Panc1 (cell line): ENCODE measurements around the gene RNF19B. TPM values are rescaled to one million over a fixed set of nuclear protein-coding genes. Genes with fewer than 3 reads are reported as not detected.

ENCODE experiments used
- ATAC-seq: fragments of 200-7000 bp; cut with Tn5 transposase; 2 replicates; pipeline ENCODE4 v1.9.1; 2020; ENCODE audit warnings: mild to moderate bottlenecking, moderate library complexity
- BruUV-seq: library from RNA; stranded (reverse); fragments of 400-500 nt; replicated peaks from 2 replicates; lab custom pipeline; 2021; lab: Mats Ljungman, UMichigan
- CTCF ChIA-PET: fragments of 300-600 bp; sonication (Branson Sonifier 250); formaldehyde crosslinking; loops from one replicate; lab custom pipeline; 2022; ENCODE audit warnings: antibody characterized with exemption; lab: Charles Lee
- POLR2A ChIA-PET: fragments of 300-600 bp; sonication (Branson Sonifier 250); formaldehyde crosslinking; loops from one replicate; lab custom pipeline; 2022; ENCODE audit warnings: antibody characterized with exemption; lab: Charles Lee
- DNase-seq: peaks from one replicate; pipeline ENCODE4 v3.0.0-alpha.2; 2010; ENCODE audit warnings: low read depth, low spot score
- H3K27ac ChIP-seq: 2 replicates; pipeline ENCODE4 v1.5.1; 2011; ENCODE audit warnings: mild to moderate bottlenecking, low read length, inconsistent platforms
- H3K27me3 ChIP-seq: fragments of 200-500 bp; sonication (Bioruptor generic); 2 replicates; pipeline ENCODE4 v1.6.0; 2014; ENCODE audit warnings: low read length, inconsistent platforms; ENCODE audit not compliant: control insufficient read depth, insufficient read depth
- H3K36me3 ChIP-seq: fragments of 200-500 bp; sonication (Bioruptor generic); 2 replicates; pipeline ENCODE4 v1.5.1; 2014; ENCODE audit warnings: inconsistent platforms, mild to moderate bottlenecking, low read length, moderate library complexity; ENCODE audit not compliant: control insufficient read depth, insufficient read depth
- H3K4me1 ChIP-seq: 2 replicates; pipeline ENCODE4 v1.5.1; 2011; ENCODE audit warnings: inconsistent platforms, mild to moderate bottlenecking, low read length, moderate library complexity; ENCODE audit not compliant: control insufficient read depth, insufficient read depth
- H3K4me3 ChIP-seq, 2 experiments: 2 replicates each; pipeline ENCODE4 v1.5.1; 2011 to 2012; ENCODE audit warnings: low read depth in 2 of 2, low read length in 2 of 2, mild to moderate bottlenecking in 2 of 2, inconsistent platforms in 1 of 2, moderate library complexity in 1 of 2
- H3K9me3 ChIP-seq: fragments of 200-500 bp; sonication (Bioruptor generic); 2 replicates; pipeline ENCODE4 v1.5.1; 2014; ENCODE audit warnings: low read depth, mild to moderate bottlenecking, inconsistent platforms, low read length, moderate library complexity; ENCODE audit not compliant: control insufficient read depth, insufficient read depth
- CTCF ChIP-seq: fragments of 450-650 bp; IDR thresholded peaks from 2 replicates; pipeline ENCODE4 v1.5.1; 2017; ENCODE audit warnings: mild to moderate bottlenecking
- POLR2AphosphoS5 ChIP-seq: IDR thresholded peaks from 2 replicates; pipeline ENCODE4 v1.6.1; 2012; ENCODE audit warnings: mild to moderate bottlenecking, low read depth, low read length, moderate library complexity
- REST ChIP-seq, 2 experiments: IDR thresholded peaks; 2 replicates each; pipeline ENCODE4 v1.6.1; 2011 to 2012; ENCODE audit warnings: low read depth in 2 of 2, control low read depth in 1 of 2, low read length in 1 of 2, mild to moderate bottlenecking in 1 of 2, moderate library complexity in 1 of 2; ENCODE audit not compliant: insufficient read depth in 1 of 2
- SIN3A ChIP-seq: IDR thresholded peaks from 2 replicates; pipeline ENCODE4 v1.6.1; 2012; ENCODE audit warnings: low read depth, mild to moderate bottlenecking, low read length, moderate library complexity, borderline replicate concordance; ENCODE audit not compliant: insufficient read depth
- TCF7L2 ChIP-seq: IDR thresholded peaks from 2 replicates; pipeline ENCODE4 v1.6.1; 2011; ENCODE audit warnings: mild to moderate bottlenecking, low read depth, low read length, inconsistent platforms
- in situ Hi-C: cut with HindIII; loops from 2 replicates; pipeline ENCODE4 v1.10.0; 2016; ENCODE audit warnings: low sequenced_read_pairs, low pct_unique_long_range_greater_than_20kb
- intact Hi-C: fragments of 100-400 bp; cut with micrococcal nuclease; formaldehyde crosslinking; loops from one replicate; pipeline ENCODE4 v1.10.0; 2022; ENCODE audit not compliant: unreplicated experiment
- total RNA-seq: library from RNA; stranded (reverse); gene quantifications from one replicate; pipeline ENCODE4 v1.2.1, GENCODE V29; 2021; ENCODE audit not compliant: unreplicated experiment

Gene RNF19B
- total RNA-seq, 1 experiment from 2014 or later, result 29.1 TPM

DNA sequence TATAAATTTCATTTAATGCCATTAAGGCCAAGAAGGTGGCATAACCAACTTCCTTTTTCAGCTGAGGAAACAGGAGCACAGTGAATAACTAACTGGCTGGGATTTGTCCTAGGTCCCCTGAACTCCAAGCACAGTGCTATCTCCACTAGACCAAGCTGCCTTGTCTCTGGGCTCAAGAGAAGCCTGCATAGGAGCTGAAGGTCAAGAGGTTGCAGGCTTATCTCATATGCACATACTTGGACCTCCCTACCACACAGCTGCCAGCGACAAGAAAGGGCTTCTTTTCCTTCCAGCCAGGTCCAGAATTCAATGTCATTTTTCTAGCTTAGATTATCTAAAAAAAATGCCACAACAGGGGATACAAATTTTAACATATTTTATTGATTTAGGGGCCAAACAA, 45.0 kb upstream of the RNF19B start:
- CTCF ChIA-PET, result interaction anchor here (0.5 to 0.6 kb wide), 2 partner anchors 127 to 145 kb away, joined by 3 to 4 read pairs; no protein-coding TSS in a partner anchor

More for the DNA sequence above, 45.0 kb upstream of the RNF19B start:
- Histone ChIP-seq H3K9me3 (no peaks in the 10 kb centered on the region), H3K27ac (no peak overlapping the region), H3K4me3 (no peak overlapping the region), H3K36me3 (peaks cover 31% of the 10 kb centered on the region), H3K27me3 (no peaks in the 10 kb centered on the region), H3K4me1 (peaks cover 3% of the 10 kb centered on the region)
- ATAC-seq, result no peak
- in situ Hi-C loops (no loop called here), intact Hi-C loops (loop anchor here (5.0 kb wide), 1 partner anchor 77 kb away; no protein-coding TSS in a partner anchor)
- DNase-seq, result no peak
- TF ChIP-seq POLR2AphosphoS5 (no peak), TCF7L2 (no peak), SIN3A (no peak), REST (IDR thresholded peaks at IDR 0.05; ENCODE audit: insufficient read depth in 1 of 2, low read depth in 2 of 2, low read length in 1 of 2) (no peak), CTCF (no peak)
- BruUV-seq, result no TSS peak
- POLR2A ChIA-PET, result no interaction called here
